Measurements from ENCODE around the gene PANX1. TPM values are rescaled to one million over a fixed set of nuclear protein-coding genes. Genes with fewer than 3 reads are reported as not detected.

Gene PANX1
- total and polyA plus RNA-seq, 5 donors = 4.6 to 16.1 (median 8.3) TPM

DNA sequence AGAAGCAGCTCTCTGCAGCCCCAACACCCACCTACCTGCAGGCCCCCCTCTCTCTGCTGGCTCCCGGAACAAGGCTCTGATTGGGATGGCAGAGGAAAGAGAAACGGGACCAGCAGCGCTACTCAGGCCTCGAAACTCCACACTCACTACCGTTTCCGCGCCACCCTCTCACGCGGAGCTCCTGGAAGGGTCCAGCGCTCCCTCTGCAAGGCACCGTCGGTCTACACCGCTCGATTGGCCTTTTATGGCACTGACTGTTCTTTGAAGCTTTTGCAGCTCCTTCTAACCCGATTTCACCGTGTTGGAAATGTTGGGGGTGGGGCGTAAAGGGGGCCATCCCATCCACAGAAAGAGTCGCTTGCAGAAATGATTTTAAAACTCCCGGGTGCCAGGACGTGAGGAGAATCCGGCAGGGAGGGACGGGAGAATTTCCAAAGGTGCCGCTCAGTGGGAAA, 323 bp upstream of the PANX1 start:
- Histone ChIP-seq H3K4me1 (ENCODE audit: control insufficient read depth, insufficient read depth, low read length) (peaks cover 17% of the 10 kb centered on the region), H3K9me3 (ENCODE audit: control insufficient read depth, low read length) (no peaks in the 10 kb centered on the region), H3K27me3 (ENCODE audit: control insufficient read depth, insufficient read depth) (no peaks in the 10 kb centered on the region), H3K27ac (ENCODE audit: low read length) (peak overlapping the region; percentile 76), H3K4me3 (ENCODE audit: low read length) (peak overlapping the region; percentile 61)
- DNase-seq (peak in 2 of 3 donors; percentile 21 to 65), ATAC-seq (peak; percentile 34 to 44)
- intact Hi-C loops (cut with DNase I) = no loop called here
- under 1% methylated on average over 23 of the region's 23 CpGs for WGBS

DNA sequence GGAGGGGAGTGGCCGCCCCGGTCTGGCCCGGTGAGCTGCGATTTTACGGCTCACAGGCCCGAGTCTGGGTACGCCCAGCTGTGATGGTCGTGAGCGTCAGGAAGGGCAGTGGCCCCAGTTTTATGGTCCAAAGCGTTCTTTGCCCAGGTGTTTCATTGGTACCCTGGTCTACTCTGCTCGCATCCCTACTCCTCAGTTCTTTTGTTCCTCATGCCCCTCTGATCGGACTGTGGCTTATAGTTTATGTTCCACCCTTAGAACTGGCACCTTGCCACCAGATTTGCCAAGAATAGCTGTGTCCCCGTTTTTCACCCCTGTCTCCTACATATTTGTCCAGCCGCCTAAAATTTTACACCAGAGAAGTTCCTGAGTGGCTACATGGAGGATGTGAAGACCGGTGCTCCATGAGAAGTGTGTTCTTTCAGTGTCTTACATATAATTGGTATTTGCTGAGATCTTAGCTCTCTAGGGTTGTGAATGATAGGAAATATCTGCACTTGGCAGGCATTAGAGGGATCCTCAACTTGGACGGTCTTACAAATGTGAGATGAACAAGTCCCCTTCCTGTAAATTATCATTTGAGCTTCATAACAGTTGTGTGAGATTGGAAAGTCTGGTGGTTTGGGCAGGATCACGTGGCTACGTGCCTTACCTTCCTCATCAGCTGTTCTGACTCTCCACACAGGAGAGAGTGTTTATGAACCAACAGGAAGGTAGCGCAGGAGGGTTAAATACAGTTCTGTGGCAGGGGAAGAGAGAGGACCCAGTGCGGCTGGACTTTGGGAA, 1.1 kb downstream of the PANX1 start:
- ATAC-seq (peak in 1 of 2 donors; percentile 71), DNase-seq (peak in 1 of 3 donors; percentile 28)
- no peaks in the 10 kb centered on the region for H3K9me3 ChIP-seq (ENCODE audit: control insufficient read depth, low read length)
- H3K4me1 ChIP-seq (ENCODE audit: control insufficient read depth, insufficient read depth, low read length) = peaks cover 27% of the 10 kb centered on the region
- WGBS = 9% methylated on average over 20 of the region's 20 CpGs
- H3K27ac ChIP-seq (ENCODE audit: low read length) = peak overlapping the region; percentile 76
- peak overlapping the region; percentile 61 for H3K4me3 ChIP-seq (ENCODE audit: low read length)
- H3K27me3 ChIP-seq (ENCODE audit: control insufficient read depth, insufficient read depth) = no peaks in the 10 kb centered on the region
- intact Hi-C loops (cut with DNase I) = no loop called here

DNA sequence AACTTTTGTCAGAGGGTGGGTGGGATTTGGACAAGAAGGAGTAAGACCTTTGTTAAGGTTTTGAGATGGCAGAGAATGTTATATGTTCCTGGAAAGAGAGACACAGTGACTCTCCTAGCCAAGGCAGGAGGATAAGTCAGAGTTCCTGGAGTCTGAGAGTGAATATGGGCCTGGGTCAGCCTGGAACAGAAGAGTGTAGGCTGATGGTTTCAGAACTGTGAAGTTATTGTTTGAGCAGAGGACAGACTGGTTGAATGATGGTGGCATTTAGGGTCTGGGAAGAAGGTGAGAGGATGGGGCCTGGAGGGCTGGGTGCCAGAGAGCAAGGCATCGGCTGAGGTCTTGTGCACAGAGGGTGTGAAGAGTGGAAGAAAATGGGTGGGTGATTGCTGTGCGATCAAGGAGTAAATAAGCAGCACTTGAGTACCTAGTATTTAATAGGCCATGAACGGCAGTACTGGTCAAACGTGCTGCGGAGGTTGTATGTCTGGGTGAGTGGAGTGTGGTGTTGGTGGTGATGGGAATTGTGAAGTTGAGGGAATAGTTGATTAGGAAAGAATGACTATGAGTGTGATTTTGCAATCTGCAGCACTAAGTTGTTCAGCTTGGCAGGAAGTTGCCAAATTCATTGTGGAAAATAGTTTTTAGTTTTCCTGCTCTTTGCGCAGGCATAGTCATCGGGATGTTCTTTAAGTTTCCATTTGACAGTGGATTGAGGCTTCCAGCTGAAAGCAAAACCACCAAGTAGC, 1.8 kb downstream of the PANX1 start:
- peak; percentile 8 to 51 for ATAC-seq

DNA sequence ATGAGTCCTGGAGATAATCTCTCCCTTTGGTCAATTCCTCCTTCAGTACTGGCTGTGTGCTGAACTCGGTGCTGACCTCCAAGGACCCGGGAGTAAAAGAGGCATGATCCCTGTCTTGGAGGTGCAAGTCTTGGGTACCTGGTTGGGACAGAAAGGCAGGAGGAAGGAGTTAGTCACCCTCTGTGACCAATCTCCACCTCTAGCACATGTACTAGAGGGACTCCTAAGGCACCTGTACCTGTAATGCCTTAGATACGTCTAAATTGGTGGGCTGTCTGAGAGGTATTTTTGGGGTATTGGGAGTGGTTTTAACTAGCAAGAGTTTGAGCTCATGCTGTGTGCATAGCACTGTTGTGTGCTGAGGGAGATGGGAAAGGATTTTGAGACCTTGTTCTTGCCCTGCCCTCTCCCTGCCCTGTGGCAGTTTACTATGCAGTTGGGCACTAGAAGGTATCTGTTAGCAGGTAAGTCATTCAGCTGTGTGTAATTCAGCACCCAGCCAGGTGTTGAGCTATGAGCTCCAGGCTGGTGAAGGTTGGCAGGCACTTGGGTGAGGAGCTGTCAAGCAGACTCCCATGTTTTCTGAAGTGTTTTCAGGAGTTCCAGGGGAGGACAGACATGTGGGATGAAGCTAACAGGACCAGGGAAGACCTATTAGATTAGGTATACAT, 2.5 kb downstream of the PANX1 start:
- 62% methylated on average over 3 of the region's 3 CpGs for WGBS
- intact Hi-C loops (cut with DNase I) = no loop called here
- no peak for ATAC-seq
- Histone ChIP-seq H3K27ac (ENCODE audit: low read length) (peak overlapping the region; percentile 49), H3K27me3 (ENCODE audit: control insufficient read depth, insufficient read depth) (no peaks in the 10 kb centered on the region), H3K4me3 (ENCODE audit: low read length) (no peak overlapping the region), H3K4me1 (ENCODE audit: control insufficient read depth, insufficient read depth, low read length) (peaks cover 32% of the 10 kb centered on the region), H3K9me3 (ENCODE audit: control insufficient read depth, low read length) (no peaks in the 10 kb centered on the region)
- no peak for DNase-seq

More for the DNA sequence above, 1.8 kb downstream of the PANX1 start:
- Histone ChIP-seq H3K27me3 (ENCODE audit: control insufficient read depth, insufficient read depth) (no peaks in the 10 kb centered on the region), H3K27ac (ENCODE audit: low read length) (peak overlapping the region; percentile 76), H3K4me1 (ENCODE audit: control insufficient read depth, insufficient read depth, low read length) (peaks cover 32% of the 10 kb centered on the region), H3K9me3 (ENCODE audit: control insufficient read depth, low read length) (no peaks in the 10 kb centered on the region), H3K4me3 (ENCODE audit: low read length) (peak overlapping the region; percentile 61)
- peak; percentile 49 to 58 (median 51) for DNase-seq
- 43% methylated on average over 7 of the region's 7 CpGs for WGBS
- intact Hi-C loops (cut with DNase I) = no loop called here

DNA sequence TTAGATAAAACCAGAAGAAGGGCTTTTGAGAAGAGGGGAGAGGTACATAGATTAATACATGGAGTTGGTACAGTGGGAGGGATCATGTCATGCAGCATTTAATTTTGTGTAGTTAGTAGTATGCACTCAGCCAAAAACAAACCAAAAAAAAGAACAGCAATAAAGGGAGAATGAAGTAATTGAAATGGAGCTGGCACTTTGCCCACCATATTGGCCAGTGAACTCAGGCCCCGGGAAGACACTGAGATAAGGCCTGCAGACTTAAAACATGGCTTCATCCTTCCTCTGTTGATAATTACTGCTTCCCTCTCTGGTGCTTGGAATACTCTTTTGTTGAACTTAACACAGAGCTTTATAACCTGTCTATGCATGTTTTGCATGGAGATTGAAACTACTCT, 3.1 kb downstream of the PANX1 start:
- Histone ChIP-seq H3K4me3 (ENCODE audit: low read length) (no peak overlapping the region), H3K4me1 (ENCODE audit: control insufficient read depth, insufficient read depth, low read length) (peaks cover 32% of the 10 kb centered on the region), H3K27me3 (ENCODE audit: control insufficient read depth, insufficient read depth) (no peaks in the 10 kb centered on the region), H3K27ac (ENCODE audit: low read length) (no peak overlapping the region), H3K9me3 (ENCODE audit: control insufficient read depth, low read length) (no peaks in the 10 kb centered on the region)
- intact Hi-C loops (cut with DNase I) = no loop called here
- ATAC-seq (peak in 1 of 2 donors; percentile 3), DNase-seq (peak; percentile 45 to 78 (median 65))
- WGBS = 12% methylated on average over 1 of the region's 1 CpG

DNA sequence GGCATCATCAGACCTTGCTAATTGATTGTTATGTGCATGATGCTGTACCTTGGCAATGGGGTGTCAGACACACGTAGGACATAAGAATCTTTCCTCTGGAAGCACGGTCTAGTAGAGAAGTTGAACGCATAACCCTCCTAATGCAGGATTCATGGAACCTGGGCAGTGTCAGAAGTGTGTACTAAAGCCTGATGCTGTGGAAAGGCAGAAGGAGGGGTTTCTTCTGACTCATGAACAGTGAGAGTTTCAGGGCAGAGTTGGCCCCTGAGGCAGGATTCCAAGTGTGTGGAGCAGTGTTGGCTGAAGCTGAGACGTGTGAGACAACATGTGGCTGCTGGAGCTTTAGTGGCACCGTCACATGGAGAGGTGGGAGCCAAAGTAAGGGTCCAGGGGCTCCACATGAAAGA, 3.5 kb downstream of the PANX1 start:
- DNase-seq = peak; percentile 59 to 70 (median 63)
- Histone ChIP-seq H3K27ac (ENCODE audit: low read length) (peak overlapping the region; percentile 32), H3K4me1 (ENCODE audit: control insufficient read depth, insufficient read depth, low read length) (peaks cover 32% of the 10 kb centered on the region), H3K4me3 (ENCODE audit: low read length) (no peak overlapping the region), H3K27me3 (ENCODE audit: control insufficient read depth, insufficient read depth) (no peaks in the 10 kb centered on the region), H3K9me3 (ENCODE audit: control insufficient read depth, low read length) (no peaks in the 10 kb centered on the region)
- no peak for ATAC-seq
- 46% methylated on average over 5 of the region's 5 CpGs for WGBS
- intact Hi-C loops (cut with DNase I) = no loop called here

DNA sequence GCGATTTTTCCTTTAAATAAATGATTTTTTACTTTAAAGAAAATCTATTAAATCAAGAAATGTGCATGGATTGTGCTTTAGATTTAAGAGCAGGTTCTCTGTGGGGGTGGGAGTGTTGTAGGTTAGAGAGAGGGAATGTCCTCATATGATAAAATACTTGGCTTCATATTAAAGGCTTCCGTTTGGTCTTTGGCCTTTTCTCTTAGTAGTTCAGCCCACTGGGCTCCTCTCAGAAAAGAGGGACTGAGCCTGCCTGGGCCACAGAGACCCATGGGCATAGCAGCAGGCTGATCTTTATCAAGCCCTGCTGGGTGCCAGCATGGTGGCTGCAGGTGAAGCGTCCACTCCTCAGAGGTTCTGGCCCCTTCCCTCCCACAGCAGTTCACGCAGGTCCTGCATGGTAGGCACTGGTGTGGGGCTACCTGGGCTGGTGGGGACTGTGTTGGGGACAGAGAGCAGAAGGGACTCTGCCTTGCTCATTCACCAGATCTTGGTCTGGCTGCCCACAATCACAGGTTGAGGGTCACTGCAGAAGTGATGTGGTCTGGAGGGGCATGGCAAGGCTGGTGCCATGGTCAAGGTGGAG, 4.3 kb downstream of the PANX1 start:
- WGBS = 85% methylated on average over 4 of the region's 4 CpGs
- no peak for ATAC-seq
- H3K27me3 ChIP-seq (ENCODE audit: control insufficient read depth, insufficient read depth) = no peaks in the 10 kb centered on the region
- H3K9me3 ChIP-seq (ENCODE audit: control insufficient read depth, low read length) = no peaks in the 10 kb centered on the region
- H3K4me3 ChIP-seq (ENCODE audit: low read length) = no peak overlapping the region
- no peak overlapping the region for H3K27ac ChIP-seq (ENCODE audit: low read length)
- intact Hi-C loops (cut with DNase I) = no loop called here
- peaks cover 32% of the 10 kb centered on the region for H3K4me1 ChIP-seq (ENCODE audit: control insufficient read depth, insufficient read depth, low read length)
- DNase-seq = no peak

DNA sequence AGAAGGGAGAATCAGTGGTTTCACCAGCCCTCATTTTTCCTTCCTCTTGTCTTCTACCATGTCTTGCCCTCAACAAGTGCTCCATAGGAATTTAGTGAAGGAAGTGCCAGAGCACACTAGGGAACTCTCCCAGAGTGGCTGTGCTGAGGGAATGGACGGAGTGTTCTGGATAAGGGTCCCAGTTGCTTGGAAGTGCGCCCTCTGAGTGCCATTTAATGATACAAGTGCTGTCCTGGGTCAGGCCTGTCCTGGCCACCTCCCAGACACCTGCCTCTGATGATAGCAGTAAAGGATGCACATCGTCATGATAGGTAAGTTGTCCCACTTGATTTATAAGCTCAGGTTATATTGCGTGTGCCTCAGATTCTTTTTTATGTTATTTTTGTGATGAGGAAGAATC, 5.1 kb downstream of the PANX1 start:
- H3K4me1 ChIP-seq (ENCODE audit: control insufficient read depth, insufficient read depth, low read length) = peaks cover 32% of the 10 kb centered on the region
- no peaks in the 10 kb centered on the region for H3K9me3 ChIP-seq (ENCODE audit: control insufficient read depth, low read length)
- intact Hi-C loops (cut with DNase I) = no loop called here
- H3K4me3 ChIP-seq (ENCODE audit: low read length) = no peak overlapping the region
- DNase-seq (no peak), ATAC-seq (no peak)
- no peaks in the 10 kb centered on the region for H3K27me3 ChIP-seq (ENCODE audit: control insufficient read depth, insufficient read depth)
- no peak overlapping the region for H3K27ac ChIP-seq (ENCODE audit: low read length)
- WGBS = 73% methylated on average over 4 of the region's 4 CpGs

DNA sequence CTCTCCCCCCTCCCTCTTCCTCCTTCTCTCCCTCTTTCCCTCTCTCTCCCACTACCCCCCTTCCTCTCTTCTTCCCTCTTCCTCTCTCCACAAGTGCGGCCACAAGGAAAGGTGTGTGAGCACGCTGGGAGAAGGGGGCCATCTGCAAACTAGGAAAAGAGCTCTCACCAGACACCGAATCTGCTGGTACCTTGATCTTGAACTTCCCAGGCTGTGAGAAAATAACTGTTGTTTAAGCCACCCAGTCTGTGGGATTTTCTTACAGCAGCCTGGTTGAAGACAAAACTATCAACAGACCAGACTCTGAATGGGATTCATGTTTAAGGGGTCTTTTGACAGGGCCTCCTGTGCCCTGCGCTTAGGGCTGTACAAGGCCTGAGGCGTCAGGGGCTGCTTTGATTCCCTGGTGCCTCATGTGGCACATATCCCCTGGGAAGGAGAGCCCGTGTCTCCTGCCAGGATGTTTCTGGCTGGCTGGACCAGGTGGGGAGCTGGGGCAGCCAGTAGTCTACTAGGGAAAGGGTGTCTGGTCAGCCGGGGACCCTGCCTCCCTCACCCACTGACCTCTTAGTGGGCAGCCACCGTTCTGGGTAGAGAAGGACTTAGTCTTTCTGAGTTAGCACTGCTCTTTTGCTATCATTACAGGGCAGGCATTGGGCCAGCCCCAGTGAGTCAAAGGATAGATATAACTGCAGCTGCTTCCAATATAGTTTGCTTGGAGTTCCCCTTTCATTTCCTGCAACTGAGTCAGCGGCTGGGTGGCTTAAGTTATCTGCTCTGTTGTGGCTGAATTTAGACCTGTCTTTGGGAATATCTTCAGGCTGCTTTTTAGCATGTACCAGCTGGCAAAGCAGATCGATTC, 6.2 kb downstream of the PANX1 start:
- Histone ChIP-seq H3K9me3 (ENCODE audit: control insufficient read depth, low read length) (no peaks in the 10 kb centered on the region), H3K4me3 (ENCODE audit: low read length) (no peak overlapping the region), H3K4me1 (ENCODE audit: control insufficient read depth, insufficient read depth, low read length) (peaks cover 32% of the 10 kb centered on the region), H3K27ac (ENCODE audit: low read length) (peak overlapping the region; percentile 25), H3K27me3 (ENCODE audit: control insufficient read depth, insufficient read depth) (no peaks in the 10 kb centered on the region)
- ATAC-seq (peak; percentile 85 to 90), DNase-seq (peak; percentile 83 to 92 (median 87))
- 35% methylated on average over 10 of the region's 10 CpGs for WGBS
- intact Hi-C loops (cut with DNase I) = no loop called here

DNA sequence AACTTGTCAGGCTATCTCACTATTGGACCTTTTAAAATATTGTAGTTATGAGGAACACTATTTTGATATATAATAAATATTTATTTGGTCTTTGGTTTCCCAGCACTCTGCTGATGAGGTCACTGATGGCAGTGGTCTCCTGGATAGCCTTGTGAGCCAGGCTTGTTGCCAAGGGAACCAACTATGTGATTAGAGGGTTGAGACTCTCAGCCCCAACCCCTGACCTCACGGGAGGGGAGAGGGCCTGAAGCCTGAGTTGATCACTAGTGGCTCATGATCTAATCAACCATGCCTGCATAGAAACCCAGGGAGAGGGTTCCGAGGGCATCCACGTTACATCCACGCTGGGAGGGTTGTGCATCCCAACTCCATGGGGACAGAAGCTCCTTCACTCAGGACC, 10.8 kb downstream of the PANX1 start:
- no peak overlapping the region for H3K27ac ChIP-seq (ENCODE audit: low read length)
- 79% methylated on average over 4 of the region's 4 CpGs for WGBS
- ATAC-seq (no peak), DNase-seq (peak in 1 of 3 donors; percentile 37)
- H3K4me3 ChIP-seq (ENCODE audit: low read length) = no peak overlapping the region
- H3K27me3 ChIP-seq (ENCODE audit: control insufficient read depth, insufficient read depth) = no peaks in the 10 kb centered on the region
- H3K4me1 ChIP-seq (ENCODE audit: control insufficient read depth, insufficient read depth, low read length) = peaks cover 13% of the 10 kb centered on the region
- H3K9me3 ChIP-seq (ENCODE audit: control insufficient read depth, low read length) = no peaks in the 10 kb centered on the region
- intact Hi-C loops (cut with DNase I) = no loop called here
